Spleen (tissue), 11 donors: Measurements from ENCODE around the gene CPNE6. TPM values are rescaled to one million over a fixed set of nuclear protein-coding genes. Genes with fewer than 3 reads are reported as not detected.

Source experiments
- DNase-seq: peaks from one replicate; pipeline ENCODE4 v3.0.0-alpha.2; 2020
- H3K27ac ChIP-seq, 8 donors: fragments of 200-600 bp; sonication (generic) in 7 of 8; 1 replicate in 4 of 8; 2 replicates in 4 of 8; pipeline versions ENCODE4 v1.5.0 to v1.8.0; 2016 to 2021; ENCODE audit warnings: inconsistent platforms in 4 of 8, mild to moderate bottlenecking in 4 of 8, moderate library complexity in 1 of 8
- H3K27me3 ChIP-seq, 7 donors: fragments of 200-600 bp; sonication (generic) in 6 of 7; replicated peaks in 1 of 7; 1 replicate in 4 of 7; 2 replicates in 3 of 7; pipeline versions ENCODE4 v1.5.0 to v1.8.0; 2016 to 2021; ENCODE audit warnings: inconsistent platforms in 3 of 7, mild to moderate bottlenecking in 1 of 7
- H3K36me3 ChIP-seq, 6 donors: fragments of 200-600 bp; sonication (generic) in 5 of 6; 1 replicate in 4 of 6; 2 replicates in 2 of 6; pipeline versions ENCODE4 v1.5.0 to v1.8.0; 2016 to 2021; ENCODE audit warnings: inconsistent platforms in 2 of 6
- H3K4me1 ChIP-seq, 6 donors: fragments of 200-600 bp; sonication (generic) in 5 of 6; 1 replicate in 3 of 6; 2 replicates in 3 of 6; pipeline versions ENCODE4 v1.5.0 to v1.8.0; 2016 to 2021; ENCODE audit warnings: inconsistent platforms in 3 of 6
- H3K4me3 ChIP-seq, 8 donors: fragments of 200-600 bp; sonication (generic) in 7 of 8; 1 replicate in 4 of 8; 2 replicates in 4 of 8; pipeline versions ENCODE4 v1.5.0 to v1.8.0; 2016 to 2021; ENCODE audit warnings: inconsistent platforms in 4 of 8, mild to moderate bottlenecking in 4 of 8, moderate library complexity in 2 of 8
- H3K9me3 ChIP-seq, 8 donors: fragments of 200-600 bp; sonication (generic) in 7 of 8; 1 replicate in 4 of 8; 2 replicates in 4 of 8; pipeline versions ENCODE4 v1.5.0 to v1.8.0; 2016 to 2021; ENCODE audit warnings: inconsistent platforms in 4 of 8
- CTCF ChIP-seq, 11 experiments: fragments of 200-600 bp in 7 of 11; fragments of 450-650 bp in 4 of 11; sonication (generic) in 4 of 11; IDR thresholded peaks in 8 of 11; conservative IDR thresholded peaks in 3 of 11; 1 replicate in 7 of 11; 2 replicates in 4 of 11; pipeline versions ENCODE4 v1.4.0 to v1.8.0; 2016 to 2021; ENCODE audit warnings: antibody characterized with exemption in 11 of 11, inconsistent platforms in 4 of 11, mild to moderate bottlenecking in 1 of 11
- POLR2A ChIP-seq, 3 donors: fragments of 450-650 bp; IDR thresholded peaks; one replicate each; pipeline ENCODE4 v1.5.1; 2017; ENCODE audit warnings: antibody characterized with exemption in 3 of 3, mild to moderate bottlenecking in 1 of 3
- POLR2AphosphoS5 ChIP-seq, 3 donors: sonication (generic); formaldehyde crosslinking; IDR thresholded peaks; one replicate each; pipeline ENCODE4 v1.5.1; 2017; ENCODE audit warnings: antibody characterized with exemption in 3 of 3
- WGBS, 5 donors: extraction: QIAGEN DNeasy Blood & Tissue Kit in 3 of 5; methylation state at CpG; one replicate each; pipeline versions ENCODE4 v1.1.5 to v1.1.7; 2013 to 2018; 5-methylcytosine and 5-hydroxymethylcytosine counted together
- intact Hi-C: fragments of 100-400 bp; cut with DNase I; formaldehyde crosslinking; loops from one replicate; pipeline ENCODE4 v1.15.0; 2023; ENCODE audit warnings: low total_unique reads
- polyA plus RNA-seq, 3 donors: library from polyadenylated mRNA; stranded (reverse); fragments of 200-250 nt; gene quantifications; one replicate each; pipeline ENCODE4 v1.2.1, GENCODE V29; 2013
- total RNA-seq, 7 donors: library from RNA; depleted of rRNA in 3 of 7; stranded (reverse); fragments of >200 nt in 3 of 7; fragmentation: NEBNext Ultra II Directional in 4 of 7; extraction: Animal tissue kit (Norgen Biotek cat#: 25700) in 4 of 7; gene quantifications; one replicate each; pipeline versions ENCODE4 v1.1.0 to v1.2.1, GENCODE V29; 2016 to 2021
- donor health status: healthy with polysubstance abuse.
- donor health status: DM: no; HTN: no; CAD: no; lungs with moderate emphysema.
- donor health status: DM: no; HTN: no; CAD: no.
- donor health status: Bipolar disorder and iron deficiency.
- donor health status: healthy.
- donor health status: DM: no; HTN: no; CAD: no.
- donor health status: DM: yes; HTN: yes; CAD: no.

CPNE6 gene
- total and polyA plus RNA-seq, 10 donors = 0.03 to 0.13 TPM; not detected in 8

- WGBS, 5 donors = 76 to 86% (median 81%) methylated on average over 2 of the region's 2 CpGs
- H3K4me3 ChIP-seq = no peak overlapping the region
- H3K4me1 ChIP-seq = peaks cover 6 to 64% (median 42%) of the 10 kb centered on the region in 6 donors
- TF ChIP-seq POLR2AphosphoS5 (IDR thresholded peaks at IDR 0.05) = no peak
- TF ChIP-seq POLR2A (IDR thresholded peaks at IDR 0.05) = no peak
- TF ChIP-seq CTCF (IDR thresholded peaks at IDR 0.05 in 8 of 11, conservative IDR thresholded peaks at IDR 0.05 in 3 of 11) = no peak
- intact Hi-C loops = no loop called here
- no peaks in the 10 kb centered on the region for H3K27me3 ChIP-seq
- peaks cover 0 to 29% (median 16%) of the 10 kb centered on the region in 6 donors for H3K36me3 ChIP-seq
- no peaks in the 10 kb centered on the region for H3K9me3 ChIP-seq
- H3K27ac ChIP-seq = peak overlapping the region in 1 of 8 donors; percentile 10
- no peak for DNase-seq
Measured at GRCh38 chr14:24127673-24128072, 56.3 kb downstream of the CPNE6 start.

Other genes with a start within 250 kb of the CPNE6 start
- 10 to 100 TPM; 15.5 to 31.8 (median 23.2) TPM for gene DHRS4, start 117.8 kb upstream of the CPNE6 start, total RNA-seq
- 10 to 100 TPM; 31.6 to 59.9 (median 38.5) TPM for gene DHRS4, start 117.8 kb upstream of the CPNE6 start, polyA plus RNA-seq
- gene DHRS4L2, start 82.6 kb upstream of the CPNE6 start, total RNA-seq = 10 to 100 TPM in 6 of 7 donors, 1 to 10 TPM in 1; 9.2 to 32.5 (median 19.9) TPM
- gene DHRS4L2, start 82.6 kb upstream of the CPNE6 start, polyA plus RNA-seq = 10 to 100 TPM; 31.3 to 54.4 (median 42.7) TPM
- gene CARMIL3, start 19.6 kb upstream of the CPNE6 start, total RNA-seq = 1 to 10 TPM in 6 of 7 donors, under 1 TPM in 1; 0.44 to 3.2 (median 1.5) TPM
- gene CARMIL3, start 19.6 kb upstream of the CPNE6 start, polyA plus RNA-seq = 1 to 10 TPM in 2 of 3 donors, under 1 TPM in 1; 0.39 to 1.8 (median 1.0) TPM
- gene PCK2, start 22.7 kb downstream of the CPNE6 start, total RNA-seq = 10 to 100 TPM; 31.4 to 52.3 (median 34.9) TPM
- gene PCK2, start 22.7 kb downstream of the CPNE6 start, polyA plus RNA-seq = 10 to 100 TPM; 25.3 to 35.7 (median 27.9) TPM
- 100 to 1,000 TPM in 2 of 7 donors, 10 to 100 TPM in 5; 73.8 to 110 (median 80.9) TPM for gene DCAF11, start 43.2 kb downstream of the CPNE6 start, total RNA-seq
- 10 to 100 TPM; 28.7 to 42.5 (median 32.4) TPM for gene DCAF11, start 43.2 kb downstream of the CPNE6 start, polyA plus RNA-seq
- 1 to 10 TPM; 2.0 to 7.8 (median 4.2) TPM for gene NRL, start 43.4 kb downstream of the CPNE6 start, total RNA-seq
- 1 to 10 TPM; 2.7 to 4.7 (median 3.7) TPM for gene NRL, start 43.4 kb downstream of the CPNE6 start, polyA plus RNA-seq
- 10 to 100 TPM in 2 of 7 donors, 1 to 10 TPM in 5; 3.7 to 12.9 (median 9.0) TPM for gene FITM1, start 59.1 kb downstream of the CPNE6 start, total RNA-seq
- 1 to 10 TPM; 4.6 to 9.6 (median 8.3) TPM for gene FITM1, start 59.1 kb downstream of the CPNE6 start, polyA plus RNA-seq
- 100 to 1,000 TPM; 157 to 303 (median 247) TPM for gene PSME1, start 64.6 kb downstream of the CPNE6 start, total RNA-seq
- 100 to 1,000 TPM; 349 to 441 (median 364) TPM for gene PSME1, start 64.6 kb downstream of the CPNE6 start, polyA plus RNA-seq
- gene EMC9, start 70.0 kb downstream of the CPNE6 start, total RNA-seq = 10 to 100 TPM; 17.7 to 27.3 (median 19.9) TPM
- gene EMC9, start 70.0 kb downstream of the CPNE6 start, polyA plus RNA-seq = 10 to 100 TPM; 25.4 to 50.6 (median 48.5) TPM
- gene PSME2, start 75.0 kb downstream of the CPNE6 start, total RNA-seq = 100 to 1,000 TPM in 5 of 7 donors, 10 to 100 TPM in 2; 80.0 to 295 (median 189) TPM
- gene PSME2, start 75.0 kb downstream of the CPNE6 start, polyA plus RNA-seq = 100 to 1,000 TPM; 337 to 509 (median 433) TPM
- gene RNF31, start 75.9 kb downstream of the CPNE6 start, total RNA-seq = 100 to 1,000 TPM in 3 of 7 donors, 10 to 100 TPM in 4; 61.9 to 113 (median 96.9) TPM
- 100 to 1,000 TPM in 2 of 3 donors, 10 to 100 TPM in 1; 56.5 to 148 (median 122) TPM for gene RNF31, start 75.9 kb downstream of the CPNE6 start, polyA plus RNA-seq
- gene IRF9, start 89.7 kb downstream of the CPNE6 start, total RNA-seq = 100 to 1,000 TPM; 122 to 265 (median 218) TPM
- 100 to 1,000 TPM in 2 of 3 donors, 10 to 100 TPM in 1; 85.8 to 166 (median 118) TPM for gene IRF9, start 89.7 kb downstream of the CPNE6 start, polyA plus RNA-seq
- 10 to 100 TPM; 23.5 to 51.6 (median 38.0) TPM for gene REC8, start 100.5 kb downstream of the CPNE6 start, total RNA-seq
- gene REC8, start 100.5 kb downstream of the CPNE6 start, polyA plus RNA-seq = 10 to 100 TPM; 23.6 to 48.0 (median 43.1) TPM
- gene IPO4, start 117.3 kb downstream of the CPNE6 start, total RNA-seq = 10 to 100 TPM; 20.0 to 49.7 (median 29.9) TPM
- 10 to 100 TPM; 10.0 to 14.7 (median 10.4) TPM for gene IPO4, start 117.3 kb downstream of the CPNE6 start, polyA plus RNA-seq
- 10 to 100 TPM; 30.4 to 53.6 (median 37.3) TPM for gene TM9SF1, start 123.9 kb downstream of the CPNE6 start, total RNA-seq
- gene TM9SF1, start 123.9 kb downstream of the CPNE6 start, polyA plus RNA-seq = 10 to 100 TPM in 1 of 3 donors, 1 to 10 TPM in 2; 4.7 to 12.7 (median 7.9) TPM
- gene TSSK4, start 134.1 kb downstream of the CPNE6 start, total RNA-seq = 1 to 10 TPM in 1 of 7 donors, under 1 TPM in 4, not detected in 2; 0.44 to 1.4 (median 0.61) TPM
- gene TSSK4, start 134.1 kb downstream of the CPNE6 start, polyA plus RNA-seq = not detected
- gene CHMP4A, start 141.9 kb downstream of the CPNE6 start, total RNA-seq = 10 to 100 TPM; 53.3 to 71.7 (median 61.9) TPM
- gene CHMP4A, start 141.9 kb downstream of the CPNE6 start, polyA plus RNA-seq = 100 to 1,000 TPM; 106 to 149 (median 132) TPM
- 10 to 100 TPM; 11.0 to 25.5 (median 17.6) TPM for gene MDP1, start 144.5 kb downstream of the CPNE6 start, total RNA-seq
- 10 to 100 TPM; 30.2 to 39.6 (median 33.6) TPM for gene MDP1, start 144.5 kb downstream of the CPNE6 start, polyA plus RNA-seq
- gene NEDD8, start 160.8 kb downstream of the CPNE6 start, total RNA-seq = 100 to 1,000 TPM in 6 of 7 donors, 10 to 100 TPM in 1; 98.6 to 137 (median 122) TPM
- 100 to 1,000 TPM; 164 to 237 (median 228) TPM for gene NEDD8, start 160.8 kb downstream of the CPNE6 start, polyA plus RNA-seq
- 10 to 100 TPM; 57.0 to 85.6 (median 82.6) TPM for gene GMPR2, start 161.4 kb downstream of the CPNE6 start, total RNA-seq
- gene GMPR2, start 161.4 kb downstream of the CPNE6 start, polyA plus RNA-seq = 10 to 100 TPM; 42.2 to 57.9 (median 50.3) TPM
- 100 to 1,000 TPM in 3 of 7 donors, 10 to 100 TPM in 4; 61.8 to 121 (median 99.5) TPM for gene TINF2, start 171.1 kb downstream of the CPNE6 start, total RNA-seq
- gene TINF2, start 171.1 kb downstream of the CPNE6 start, polyA plus RNA-seq = 10 to 100 TPM; 55.7 to 60.8 (median 57.4) TPM
- gene TGM1, start 191.6 kb downstream of the CPNE6 start, total RNA-seq = 1 to 10 TPM; 1.4 to 4.8 (median 2.8) TPM
- 1 to 10 TPM; 1.7 to 3.5 (median 2.3) TPM for gene TGM1, start 191.6 kb downstream of the CPNE6 start, polyA plus RNA-seq
- gene RABGGTA, start 200.0 kb downstream of the CPNE6 start, total RNA-seq = 10 to 100 TPM; 41.7 to 63.0 (median 48.6) TPM
- 10 to 100 TPM; 22.5 to 46.7 (median 41.4) TPM for gene RABGGTA, start 200.0 kb downstream of the CPNE6 start, polyA plus RNA-seq
- gene DHRS1, start 228.2 kb downstream of the CPNE6 start, total RNA-seq = 10 to 100 TPM; 29.9 to 56.1 (median 34.0) TPM
- gene DHRS1, start 228.2 kb downstream of the CPNE6 start, polyA plus RNA-seq = 10 to 100 TPM; 22.0 to 38.2 (median 30.3) TPM
- gene NOP9, start 228.3 kb downstream of the CPNE6 start, total RNA-seq = 10 to 100 TPM; 16.8 to 26.9 (median 22.9) TPM
- 10 to 100 TPM in 1 of 3 donors, 1 to 10 TPM in 2; 4.5 to 12.1 (median 5.2) TPM for gene NOP9, start 228.3 kb downstream of the CPNE6 start, polyA plus RNA-seq
- gene CIDEB, start 236.4 kb downstream of the CPNE6 start, total RNA-seq = 100 to 1,000 TPM in 2 of 7 donors, 10 to 100 TPM in 5; 54.0 to 145 (median 88.8) TPM
- gene CIDEB, start 236.4 kb downstream of the CPNE6 start, polyA plus RNA-seq = 10 to 100 TPM; 31.0 to 33.6 (median 31.4) TPM
- 10 to 100 TPM in 6 of 7 donors, 1 to 10 TPM in 1; 9.2 to 32.3 (median 18.1) TPM for gene LTB4R2, start 238.6 kb downstream of the CPNE6 start, total RNA-seq
- 1 to 10 TPM in 2 of 3 donors, under 1 TPM in 1; 0.83 to 4.0 (median 1.3) TPM for gene LTB4R2, start 238.6 kb downstream of the CPNE6 start, polyA plus RNA-seq
- gene LTB4R, start 239.9 kb downstream of the CPNE6 start, total RNA-seq = 10 to 100 TPM; 20.9 to 50.4 (median 35.8) TPM
- 10 to 100 TPM; 13.9 to 28.6 (median 28.6) TPM for gene LTB4R, start 239.9 kb downstream of the CPNE6 start, polyA plus RNA-seq